Measurements from ENCODE around the gene ANO8. TPM values are rescaled to one million over a fixed set of nuclear protein-coding genes. Genes with fewer than 3 reads are reported as not detected.

ANO8 gene
- total and polyA plus RNA-seq, 2 donors (not counting 3 experiments of a cell fraction or from before 2014, with no cell fraction given): 3.5 to 6.8 TPM

- H3K9ac ChIP-seq (replicated peaks; ENCODE audit: extremely low read depth, insufficient read depth, low read length): no peak overlapping the region
- FAIRE-seq: no peak
- intact Hi-C loops (cut with micrococcal nuclease) (no loop called here), dilution Hi-C loops (cut with MboI; ENCODE audit: extremely low pct_ligation_motif_present, low sequenced_read_pairs) (no loop called here)
- H3K4me1 ChIP-seq (ENCODE audit: control insufficient read depth, extremely low read depth, insufficient read depth, low read length): peaks cover 12% of the 10 kb centered on the region
- DNase-seq (ENCODE audit: low read depth, low spot score): no peak
- H3K9me3 ChIP-seq (replicated peaks; ENCODE audit: control insufficient read depth, insufficient read depth, low read length): no peaks in the 10 kb centered on the region
- H3K27me3 ChIP-seq (ENCODE audit: control insufficient read depth in 2 of 2, insufficient read depth in 2 of 2, low read length in 2 of 2): no peaks in the 10 kb centered on the region
- no peak overlapping the region for H3K4me2 ChIP-seq (ENCODE audit: insufficient read depth, low read length)
- POLR2A ChIA-PET: interaction anchor here (0.7 kb wide), 1 partner anchor 47 kb away, joined by 7 read pairs; no protein-coding TSS in a partner anchor
- H3K4me3 ChIP-seq (replicated peaks in 1 of 3; ENCODE audit: insufficient read depth in 1 of 3, low read depth in 1 of 3, low read length in 3 of 3): no peak overlapping the region
- H3K27ac ChIP-seq (ENCODE audit: insufficient read depth, low read depth, low read length): no peak overlapping the region
- no peak overlapping the region for H2AFZ ChIP-seq (ENCODE audit: low read depth, low read length)
- no peaks in the 10 kb centered on the region for H3K9me1 ChIP-seq (replicated peaks; ENCODE audit: control insufficient read depth, extremely low read depth, insufficient read depth, low read length)
- no peak for TF ChIP-seq JUN (IDR thresholded peaks at IDR 0.05; ENCODE audit: borderline replicate concordance, insufficient read depth, insufficient read length, low read depth)
- no peak for TF ChIP-seq MYC (IDR thresholded peaks at IDR 0.05; ENCODE audit: low read depth, low read length)
- TF ChIP-seq FOS (IDR thresholded peaks at IDR 0.05; ENCODE audit: borderline replicate concordance, insufficient read depth, low read length): no peak
- no peak for TF ChIP-seq POLR2A (IDR thresholded peaks at IDR 0.05; ENCODE audit: low read depth, low read length)
- TF ChIP-seq MAX (IDR thresholded peaks at IDR 0.05; ENCODE audit: insufficient read depth, insufficient read length): no peak
- TF ChIP-seq CTCF (IDR thresholded peaks at IDR 0.05; ENCODE audit: extremely low read depth in 1 of 2, insufficient read depth in 1 of 2, low read depth in 1 of 2, low read length in 2 of 2): no peak
- TF ChIP-seq POLR2AphosphoS5 (IDR thresholded peaks at IDR 0.05; ENCODE audit: insufficient read depth, low read depth, low read length): no peak
- TF ChIP-seq EZH2 (IDR thresholded peaks at IDR 0.05; ENCODE audit: borderline replicate concordance, low read depth, low read length, severe bottlenecking): no peak
- TF ChIP-seq GATA2 (IDR thresholded peaks at IDR 0.05; ENCODE audit: insufficient read depth, insufficient read length, low read depth, low read length): no peak
- peaks cover 4% of the 10 kb centered on the region for H3K79me2 ChIP-seq (ENCODE audit: control insufficient read depth, insufficient read depth, low read length)
- H3K36me3 ChIP-seq (ENCODE audit: control insufficient read depth in 2 of 2, extremely low read depth in 1 of 2, insufficient read depth in 2 of 2, low read length in 2 of 2): no peaks in the 10 kb centered on the region
- CTCF ChIA-PET: interaction anchor here (3.8 kb wide), 1 partner anchor 44 kb away, joined by 18 read pairs; no protein-coding TSS in a partner anchor
- no peaks in the 10 kb centered on the region for H4K20me1 ChIP-seq (replicated peaks; ENCODE audit: control insufficient read depth, extremely low read depth, insufficient read depth, low read length)
- BruUV-seq (replicated peaks): no TSS peak
These were observed 7.2 kb upstream of the ANO8 start for GRCh38 chr19:17341845-17342244.

All from endothelial cell of umbilical vein (primary cell).